ENCODE data around the gene BACH1.
"Not testable (repeated sequence)": the region's sequence is repeated elsewhere in the genome, so short reads cannot be mapped to it uniquely, and the experiment has no call there.

BACH1 gene

GRCh38 chr21:29298348-29299045, at the start of gene BACH1:
TSS of gene BACH1 (plus strand) at chr21:29298922. CDS start at chr21:29321281, 22,359 bp downstream.
- in situ Hi-C loops (cut with HindIII; ENCODE audit: low sequenced_read_pairs), result no loop called here

- in situ Hi-C loops (cut with HindIII; ENCODE audit: low sequenced_read_pairs), result not testable (repeated sequence)
These were observed 49.4 kb upstream of the BACH1 start for GRCh38 chr21:29249289-29249688.

- in situ Hi-C loops (cut with HindIII; ENCODE audit: low sequenced_read_pairs), result no loop called here
These were observed 48.1 kb upstream of the BACH1 start for GRCh38 chr21:29250636-29251035.

- in situ Hi-C loops (cut with HindIII; ENCODE audit: low sequenced_read_pairs), result not testable (repeated sequence)
These were observed 44.9 kb upstream of the BACH1 start for GRCh38 chr21:29253861-29254260.

- in situ Hi-C loops (cut with HindIII; ENCODE audit: low sequenced_read_pairs), result no loop called here
These were observed 44.2 kb upstream of the BACH1 start for GRCh38 chr21:29254550-29254949.

GRCh38 chr21:29256126-29256910, 42.4 kb upstream of the BACH1 start:
- in situ Hi-C loops (cut with HindIII; ENCODE audit: low sequenced_read_pairs), result no loop called here

GRCh38 chr21:29257701-29258100, 41.0 kb upstream of the BACH1 start:
- in situ Hi-C loops (cut with HindIII; ENCODE audit: low sequenced_read_pairs), result no loop called here

GRCh38 chr21:29258626-29259338, 39.9 kb upstream of the BACH1 start:
- in situ Hi-C loops (cut with HindIII; ENCODE audit: low sequenced_read_pairs), result no loop called here

- in situ Hi-C loops (cut with HindIII; ENCODE audit: low sequenced_read_pairs), result no loop called here
These were observed 38.3 kb upstream of the BACH1 start for GRCh38 chr21:29260461-29260860.

- in situ Hi-C loops (cut with HindIII; ENCODE audit: low sequenced_read_pairs), result no loop called here
These were observed 36.9 kb upstream of the BACH1 start for GRCh38 chr21:29261555-29262540.

- in situ Hi-C loops (cut with HindIII; ENCODE audit: low sequenced_read_pairs), result no loop called here
These were observed 34.0 kb upstream of the BACH1 start for GRCh38 chr21:29264721-29265120.

GRCh38 chr21:29265690-29266479, 32.8 kb upstream of the BACH1 start:
- in situ Hi-C loops (cut with HindIII; ENCODE audit: low sequenced_read_pairs), result no loop called here

GRCh38 chr21:29267666-29268065, 31.1 kb upstream of the BACH1 start:
- in situ Hi-C loops (cut with HindIII; ENCODE audit: low sequenced_read_pairs), result no loop called here

GRCh38 chr21:29271927-29272333, 26.8 kb upstream of the BACH1 start:
- in situ Hi-C loops (cut with HindIII; ENCODE audit: low sequenced_read_pairs), result no loop called here

GRCh38 chr21:29277442-29277841, 21.3 kb upstream of the BACH1 start:
- in situ Hi-C loops (cut with HindIII; ENCODE audit: low sequenced_read_pairs), result no loop called here

GRCh38 chr21:29279558-29279957, 19.2 kb upstream of the BACH1 start:
- in situ Hi-C loops (cut with HindIII; ENCODE audit: low sequenced_read_pairs), result no loop called here

- in situ Hi-C loops (cut with HindIII; ENCODE audit: low sequenced_read_pairs), result loop anchor here (10.0 kb wide), 1 partner anchor 57 kb away; no protein-coding TSS in a partner anchor
These were observed 16.9 kb upstream of the BACH1 start for GRCh38 chr21:29281801-29282200.

- in situ Hi-C loops (cut with HindIII; ENCODE audit: low sequenced_read_pairs), result loop anchor here (10.0 kb wide), 1 partner anchor 63 kb away; no protein-coding TSS in a partner anchor
These were observed 11.3 kb upstream of the BACH1 start for GRCh38 chr21:29287383-29287782.

- in situ Hi-C loops (cut with HindIII; ENCODE audit: low sequenced_read_pairs), result loop anchor here (10.0 kb wide), 1 partner anchor 63 kb away; no protein-coding TSS in a partner anchor
These were observed 10.5 kb upstream of the BACH1 start for GRCh38 chr21:29288239-29288638.
